Left ventricle myocardium inferior (tissue), 1 donor: ENCODE data around the gene TSC22D4. TPM values are rescaled to one million over a fixed set of nuclear protein-coding genes. Genes with fewer than 3 reads are reported as not detected.
A peak's percentile ranks its signal among the peaks of the same experiment; 100 is the strongest.

Experiments
- DNase-seq: peaks from one replicate; pipeline ENCODE4 v3.0.0-alpha.2; 2020
- H3K27ac ChIP-seq: fragments of 200-600 bp; replicated peaks from 2 replicates; pipeline ENCODE4 v1.8.0; 2021
- H3K27me3 ChIP-seq: fragments of 200-600 bp; 2 replicates; pipeline ENCODE4 v1.8.0; 2021; ENCODE audit warnings: low read depth
- H3K36me3 ChIP-seq: fragments of 200-600 bp; 2 replicates; pipeline ENCODE4 v1.8.0; 2021
- H3K4me1 ChIP-seq: fragments of 200-600 bp; 2 replicates; pipeline ENCODE4 v1.8.0; 2021
- H3K4me3 ChIP-seq: fragments of 200-600 bp; 2 replicates; pipeline ENCODE4 v1.8.0; 2021; ENCODE audit warnings: mild to moderate bottlenecking, moderate library complexity
- H3K9me3 ChIP-seq: fragments of 200-600 bp; replicated peaks from 2 replicates; pipeline ENCODE4 v1.8.0; 2021
- CTCF ChIP-seq: fragments of 200-600 bp; IDR thresholded peaks from 2 replicates; pipeline ENCODE4 v1.8.0; 2021; ENCODE audit warnings: antibody characterized with exemption, mild to moderate bottlenecking, borderline replicate concordance
- intact Hi-C: fragments of 100-400 bp; cut with micrococcal nuclease; formaldehyde crosslinking; loops from one replicate; pipeline ENCODE4 v1.11.0; 2022
- total RNA-seq: library from RNA; stranded (reverse); fragmentation: NEBNext Ultra II Directional; extraction: Animal tissue kit (Norgen Biotek cat#: 25700); gene quantifications from one replicate; pipeline ENCODE4 v1.2.1, GENCODE V29; 2021
- donor health status: DM: no; HTN: yes; CAD: no; lungs with severe emphysema.

Gene TSC22D4
- total RNA-seq, 1 donor from 2014 or later = 47.5 TPM

GRCh38 chr7:100481466-100481865 is 2.5 kb upstream of the TSC22D4 start:
- peaks cover 51% of the 10 kb centered on the region for H3K4me1 ChIP-seq
- H3K27ac ChIP-seq = no peak overlapping the region
- DNase-seq = no peak
- no peaks in the 10 kb centered on the region for H3K27me3 ChIP-seq
- H3K9me3 ChIP-seq = no peaks in the 10 kb centered on the region
- H3K4me3 ChIP-seq = no peak overlapping the region
- H3K36me3 ChIP-seq = no peaks in the 10 kb centered on the region
- TF ChIP-seq CTCF = no peak
- intact Hi-C loops = no loop called here

- Histone ChIP-seq H3K4me1 (peaks cover 73% of the 10 kb centered on the region), H3K36me3 (peaks cover 22% of the 10 kb centered on the region), H3K27me3 (no peaks in the 10 kb centered on the region), H3K4me3 (peak overlapping the region; percentile 99), H3K9me3 (no peaks in the 10 kb centered on the region), H3K27ac (peak overlapping the region; percentile 97)
- DNase-seq = no peak
- TF ChIP-seq CTCF = no peak
- intact Hi-C loops = loop anchor here (10.0 kb wide), 1 partner anchor 67 kb away; no protein-coding TSS in a partner anchor
These were observed 1.1 kb downstream of the TSC22D4 start for GRCh38 chr7:100477871-100478267.

GRCh38 chr7:100476903-100477870 is 1.8 kb downstream of the TSC22D4 start:
- Histone ChIP-seq H3K4me1 (peaks cover 75% of the 10 kb centered on the region), H3K9me3 (no peaks in the 10 kb centered on the region), H3K27ac (peak overlapping the region; percentile 97), H3K27me3 (no peaks in the 10 kb centered on the region), H3K36me3 (peaks cover 24% of the 10 kb centered on the region), H3K4me3 (peak overlapping the region; percentile 99)
- TF ChIP-seq CTCF = no peak
- intact Hi-C loops = loop anchor here (10.0 kb wide), 1 partner anchor 68 kb away; no protein-coding TSS in a partner anchor
- no peak for DNase-seq

- Histone ChIP-seq H3K27ac (peak overlapping the region; percentile 97), H3K36me3 (peaks cover 31% of the 10 kb centered on the region), H3K4me3 (peak overlapping the region; percentile 99), H3K27me3 (no peaks in the 10 kb centered on the region), H3K9me3 (no peaks in the 10 kb centered on the region), H3K4me1 (peaks cover 84% of the 10 kb centered on the region)
- no peak for DNase-seq
- TF ChIP-seq CTCF = no peak
- intact Hi-C loops = loop anchor here (10.0 kb wide), 1 partner anchor 69 kb away; no protein-coding TSS in a partner anchor
These were observed 2.8 kb downstream of the TSC22D4 start for GRCh38 chr7:100476101-100476780.

GRCh38 chr7:100475549-100475948 is 3.5 kb downstream of the TSC22D4 start:
- Histone ChIP-seq H3K27ac (peak overlapping the region; percentile 97), H3K4me3 (peak overlapping the region; percentile 99), H3K27me3 (no peaks in the 10 kb centered on the region), H3K36me3 (peaks cover 36% of the 10 kb centered on the region), H3K4me1 (peaks cover 91% of the 10 kb centered on the region), H3K9me3 (no peaks in the 10 kb centered on the region)
- DNase-seq = peak; percentile 66
- TF ChIP-seq CTCF = no peak
- intact Hi-C loops = loop anchor here (10.0 kb wide), 1 partner anchor 69 kb away; no protein-coding TSS in a partner anchor
